OCI-LY3 (cell line): Measurements from ENCODE around the gene RIPK4.

Source experiments
- CTCF ChIP-seq: fragments of 200-600, 300-600 bp; sonication (generic); IDR thresholded peaks from 2 replicates; pipeline ENCODE4 v1.5.1; 2014; ENCODE audit warnings: antibody characterized with exemption, low read length, low read depth
- EZH2phosphoT487 ChIP-seq: fragments of 200-600 bp; shearing (Covaris generic); IDR thresholded peaks from 2 replicates; pipeline ENCODE4 v1.6.1; 2018; ENCODE audit warnings: antibody characterized with exemption, mixed run types, low read depth

- no peak for TF ChIP-seq CTCF
- TF ChIP-seq EZH2phosphoT487 = no peak
Measured at GRCh38 chr21:41780337-41781049, 13.6 kb upstream of the RIPK4 start.
